Liver (tissue), 9 donors: Measurements from ENCODE around the gene DNAJB6. TPM values are rescaled to one million over a fixed set of nuclear protein-coding genes. Genes with fewer than 3 reads are reported as not detected.

ENCODE experiments used
- DNase-seq: peaks from one replicate; pipeline ENCODE4 v3.0.0-alpha.2; 2017; ENCODE audit warnings: low spot score
- H3K27ac ChIP-seq, 2 donors: one replicate each; pipeline ENCODE4 v1.7.0; 2013; ENCODE audit warnings: inconsistent platforms in 2 of 2, low read length in 2 of 2, control low read depth in 1 of 2, low read depth in 1 of 2, mild to moderate bottlenecking in 1 of 2
- H3K27me3 ChIP-seq, 4 donors: one replicate each; pipeline versions ENCODE4 v1.6.1 to v1.7.0; 2013; ENCODE audit warnings: low read length in 3 of 4, inconsistent platforms in 1 of 4, mild to moderate bottlenecking in 1 of 4, moderate library complexity in 1 of 4; ENCODE audit not compliant: control insufficient read depth in 4 of 4, insufficient read depth in 4 of 4
- H3K36me3 ChIP-seq, 4 donors: one replicate each; pipeline versions ENCODE4 v1.6.1 to v1.7.0; 2013; ENCODE audit warnings: low read length in 3 of 4, mild to moderate bottlenecking in 3 of 4, low read depth in 1 of 4, moderate library complexity in 1 of 4; ENCODE audit not compliant: control insufficient read depth in 4 of 4, insufficient read depth in 3 of 4
- H3K4me1 ChIP-seq, 4 donors: one replicate each; pipeline versions ENCODE4 v1.6.1 to v1.7.0; 2013; ENCODE audit warnings: low read length in 3 of 4, mild to moderate bottlenecking in 3 of 4, moderate library complexity in 1 of 4; ENCODE audit not compliant: control insufficient read depth in 4 of 4, insufficient read depth in 4 of 4
- H3K4me3 ChIP-seq, 3 donors: one replicate each; pipeline versions ENCODE4 v1.6.1 to v1.7.0; 2013; ENCODE audit warnings: low read length in 3 of 3, control low read depth in 1 of 3, low read depth in 1 of 3, mild to moderate bottlenecking in 1 of 3
- H3K9ac ChIP-seq, 2 donors: one replicate each; pipeline ENCODE4 v1.7.0; 2013; ENCODE audit warnings: low read length in 2 of 2, mild to moderate bottlenecking in 2 of 2, moderate library complexity in 2 of 2, control low read depth in 1 of 2, low read depth in 1 of 2
- H3K9me3 ChIP-seq, 4 donors: one replicate each; pipeline versions ENCODE4 v1.6.1 to v1.7.0; 2013; ENCODE audit warnings: low read length in 3 of 4; ENCODE audit not compliant: control insufficient read depth in 4 of 4
- EGR1 ChIP-seq, 2 donors: IDR thresholded peaks; 2 replicates each; pipeline ENCODE4 v1.6.1; 2016 to 2018; ENCODE audit warnings: antibody characterized with exemption in 2 of 2, low read depth in 2 of 2
- FOXA1 ChIP-seq: IDR thresholded peaks from 2 replicates; pipeline ENCODE4 v1.6.1; 2016; ENCODE audit warnings: antibody characterized with exemption
- FOXA2 ChIP-seq: IDR thresholded peaks from 2 replicates; pipeline ENCODE4 v1.6.1; 2016; ENCODE audit warnings: antibody characterized with exemption
- GABPA ChIP-seq, 2 donors: IDR thresholded peaks in 1 of 2; conservative IDR thresholded peaks in 1 of 2; 2 replicates each; pipeline ENCODE4 v1.6.1; 2016; ENCODE audit warnings: antibody characterized with exemption in 2 of 2, mild to moderate bottlenecking in 1 of 2, moderate library complexity in 1 of 2
- HNF4A ChIP-seq, 2 donors: conservative IDR thresholded peaks; 2 replicates each; pipeline ENCODE4 v1.6.1; 2016; ENCODE audit warnings: antibody characterized with exemption in 2 of 2, mild to moderate bottlenecking in 2 of 2
- HNF4G ChIP-seq: IDR thresholded peaks from 2 replicates; pipeline ENCODE4 v1.6.1; 2016; ENCODE audit warnings: antibody characterized with exemption
- JUND ChIP-seq, 2 donors: IDR thresholded peaks; 2 replicates each; pipeline ENCODE4 v1.6.1; 2016; ENCODE audit warnings: antibody characterized with exemption in 2 of 2
- NR2F2 ChIP-seq: IDR thresholded peaks from 2 replicates; pipeline ENCODE4 v1.6.1; 2016; ENCODE audit warnings: antibody characterized with exemption
- RAD21 ChIP-seq, 2 donors: IDR thresholded peaks; 2 replicates each; pipeline ENCODE4 v1.6.1; 2016; ENCODE audit warnings: antibody characterized with exemption in 2 of 2, mild to moderate bottlenecking in 2 of 2
- REST ChIP-seq: IDR thresholded peaks from 2 replicates; pipeline ENCODE4 v1.6.1; 2016; ENCODE audit warnings: antibody characterized with exemption, mild to moderate bottlenecking
- RXRA ChIP-seq, 2 donors: IDR thresholded peaks; 2 replicates each; pipeline ENCODE4 v1.6.1; 2017 to 2018; ENCODE audit warnings: antibody characterized with exemption in 2 of 2, mild to moderate bottlenecking in 1 of 2
- SP1 ChIP-seq: IDR thresholded peaks from 2 replicates; pipeline ENCODE4 v1.6.1; 2018; ENCODE audit warnings: antibody characterized with exemption, mild to moderate bottlenecking
- TAF1 ChIP-seq: conservative IDR thresholded peaks from 2 replicates; pipeline ENCODE4 v1.6.1; 2016; ENCODE audit warnings: antibody characterized with exemption, mild to moderate bottlenecking
- YY1 ChIP-seq: IDR thresholded peaks from 2 replicates; pipeline ENCODE4 v1.6.1; 2016; ENCODE audit warnings: antibody characterized with exemption, mild to moderate bottlenecking
- WGBS: extraction: QIAGEN DNeasy Blood & Tissue Kit; methylation state at CpG from one replicate; pipeline ENCODE4 v1.1.7; 2013; 5-methylcytosine and 5-hydroxymethylcytosine counted together
- polyA plus RNA-seq, 2 donors: library from polyadenylated mRNA; stranded (reverse) in 1 of 2; unstranded in 1 of 2; fragments of 200-250 nt in 1 of 2; fragments of >200 nt in 1 of 2; fragmentation: Nextera tagmentation in 1 of 2; extraction: Ambion mirVana in 1 of 2; gene quantifications; one replicate each; pipeline versions ENCODE4 v1.2.1 to v1.2.3, GENCODE V29; 2013 to 2015
- total RNA-seq, 2 donors: library from RNA; depleted of rRNA; stranded (reverse); fragments of >200 nt; gene quantifications; one replicate each; pipeline ENCODE4 v1.2.3, GENCODE V29; 2014
- TF ChIP-seq, protein P1 (sequence below): IDR thresholded peaks from 2 replicates; pipeline ENCODE4 v1.6.1; 2016; ENCODE audit warnings: antibody characterized with exemption
- TF ChIP-seq, protein P2 (sequence below): IDR thresholded peaks from 2 replicates; pipeline ENCODE4 v1.6.1; 2016; ENCODE audit warnings: antibody characterized with exemption
- donor health status: healthy.
- donor health status: healthy.
- donor health status: healthy.
- donor health status: healthy.
- donor health status: healthy.

DNAJB6 gene
- total and polyA plus RNA-seq, 4 donors = 26.5 to 46.6 (median 42.4) TPM

GRCh38 chr7:157395206-157395605, 58.4 kb downstream of the DNAJB6 start:
- WGBS = 84% methylated on average over 2 of the region's 2 CpGs
- H3K4me1 ChIP-seq = peaks cover 0 to 11% (median 5%) of the 10 kb centered on the region in 4 donors
- no peak overlapping the region for H3K4me3 ChIP-seq
- H3K27me3 ChIP-seq = no peaks in the 10 kb centered on the region
- DNase-seq = no peak
- H3K9me3 ChIP-seq = no peaks in the 10 kb centered on the region
- TF ChIP-seq HNF4A (conservative IDR thresholded peaks at IDR 0.05) = no peak
- TF ChIP-seq HNF4G = no peak
- TF ChIP-seq, protein P1, sequence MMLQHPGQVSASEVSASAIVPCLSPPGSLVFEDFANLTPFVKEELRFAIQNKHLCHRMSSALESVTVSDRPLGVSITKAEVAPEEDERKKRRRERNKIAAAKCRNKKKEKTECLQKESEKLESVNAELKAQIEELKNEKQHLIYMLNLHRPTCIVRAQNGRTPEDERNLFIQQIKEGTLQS = no peak
- no peak for TF ChIP-seq JUND (IDR thresholded peaks at IDR 0.05)
- TF ChIP-seq YY1 = no peak
- no peak for TF ChIP-seq NR2F2
- no peak for TF ChIP-seq GABPA (IDR thresholded peaks at IDR 0.05 in 1 of 2, conservative IDR thresholded peaks at IDR 0.05 in 1 of 2)
- TF ChIP-seq REST = no peak
- TF ChIP-seq EGR1 (IDR thresholded peaks at IDR 0.05; ENCODE audit: low read depth in 2 of 2) = no peak
- TF ChIP-seq RXRA (IDR thresholded peaks at IDR 0.05) = no peak
- no peak for TF ChIP-seq TAF1
- peaks cover 0 to 4% (median 3%) of the 10 kb centered on the region in 4 donors for H3K36me3 ChIP-seq
- no peak overlapping the region for H3K9ac ChIP-seq
- H3K27ac ChIP-seq = no peak overlapping the region

DNA sequence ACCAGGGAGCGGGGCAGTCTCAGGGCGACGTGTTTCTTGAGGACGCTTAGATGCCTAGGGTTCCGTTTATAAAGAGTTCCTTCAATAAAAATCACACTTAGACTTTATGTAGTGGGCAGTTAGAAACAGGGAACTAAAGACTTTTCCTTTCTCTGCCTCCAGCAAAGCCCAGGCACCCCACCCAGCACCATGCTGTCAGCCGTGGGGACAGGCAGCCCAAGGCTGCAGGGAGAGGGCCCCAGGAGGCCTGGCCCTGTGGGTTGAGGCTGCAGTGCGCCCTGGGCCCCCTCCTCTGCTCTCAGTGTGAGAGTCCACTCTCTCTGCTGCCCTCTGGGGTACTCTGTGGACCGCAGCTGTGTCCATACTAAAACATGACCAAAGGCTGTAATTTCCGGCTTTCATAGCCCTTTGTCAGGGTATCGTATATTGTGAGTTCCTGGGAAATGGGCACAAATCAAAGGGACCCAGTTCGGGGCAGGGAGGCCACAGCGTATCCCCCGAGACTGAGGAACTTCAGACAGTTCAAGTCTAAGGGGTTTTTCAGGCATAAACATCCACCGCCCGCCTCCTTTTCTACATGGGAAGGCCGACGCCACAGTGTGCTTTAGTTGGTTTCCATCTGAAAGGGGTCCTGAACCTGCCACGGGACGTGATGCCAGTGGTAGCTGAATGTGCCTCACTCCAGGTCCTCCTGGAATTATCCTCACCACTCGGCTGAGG, 59.7 kb downstream of the DNAJB6 start:
- H3K4me3 ChIP-seq = no peak overlapping the region
- no peaks in the 10 kb centered on the region for H3K9me3 ChIP-seq
- no peak for DNase-seq
- no peak overlapping the region for H3K27ac ChIP-seq
- WGBS = 94% methylated on average over 20 of the region's 20 CpGs
- peaks cover 0 to 8% (median 2%) of the 10 kb centered on the region in 4 donors for H3K36me3 ChIP-seq
- TF ChIP-seq FOXA1 = no peak
- TF ChIP-seq HNF4A (conservative IDR thresholded peaks at IDR 0.05) = no peak
- TF ChIP-seq, protein P2, sequence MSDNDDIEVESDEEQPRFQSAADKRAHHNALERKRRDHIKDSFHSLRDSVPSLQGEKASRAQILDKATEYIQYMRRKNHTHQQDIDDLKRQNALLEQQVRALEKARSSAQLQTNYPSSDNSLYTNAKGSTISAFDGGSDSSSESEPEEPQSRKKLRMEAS = no peak
- TF ChIP-seq GABPA (IDR thresholded peaks at IDR 0.05 in 1 of 2, conservative IDR thresholded peaks at IDR 0.05 in 1 of 2) = no peak
- no peak for TF ChIP-seq REST
- TF ChIP-seq HNF4G = no peak
- no peak for TF ChIP-seq TAF1
- no peak for TF ChIP-seq NR2F2
- no peak for TF ChIP-seq RAD21 (IDR thresholded peaks at IDR 0.05)
- TF ChIP-seq, protein P1 = no peak
- TF ChIP-seq RXRA (IDR thresholded peaks at IDR 0.05) = no peak
- TF ChIP-seq FOXA2 = no peak
- no peak for TF ChIP-seq EGR1 (IDR thresholded peaks at IDR 0.05; ENCODE audit: low read depth in 2 of 2)
- no peak for TF ChIP-seq SP1
- TF ChIP-seq YY1 = no peak
- no peak overlapping the region for H3K9ac ChIP-seq
- peaks cover 0 to 11% (median 2%) of the 10 kb centered on the region in 4 donors for H3K4me1 ChIP-seq
- no peaks in the 10 kb centered on the region for H3K27me3 ChIP-seq
